ENCODE data around the gene LIG1.
"Not testable (repeated sequence)": the region's sequence is repeated elsewhere in the genome, so short reads cannot be mapped to it uniquely, and the experiment has no call there.

The LIG1 gene

GRCh38 chr19:48122421-48122820 lies 47.7 kb downstream of the LIG1 start:
- no peak for DNase-seq (ENCODE audit: low read depth in 2 of 3, low spot score in 1 of 3)

DNA sequence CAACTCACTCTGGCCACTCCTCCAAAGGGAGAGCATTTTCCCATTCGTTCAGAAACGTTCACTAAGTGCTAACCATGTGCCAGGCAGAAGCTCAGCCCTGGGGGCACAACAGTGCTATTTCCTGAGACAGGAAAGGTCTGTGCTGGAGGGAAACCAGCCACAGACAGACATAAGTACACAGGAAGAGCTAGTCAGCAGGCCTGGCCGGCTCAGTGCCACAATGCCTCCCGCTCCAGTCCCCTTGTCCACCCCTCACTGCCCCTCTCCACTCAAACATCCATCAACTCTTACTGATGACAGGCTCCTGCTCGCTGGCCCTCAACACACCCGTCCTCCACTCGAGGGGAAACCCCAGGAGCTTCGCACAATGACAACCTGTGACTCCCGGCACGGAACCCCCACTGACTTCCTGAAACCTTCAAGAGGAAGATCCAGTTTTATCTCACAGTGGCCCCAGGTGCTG lies 48.2 kb downstream of the LIG1 start:
- DNase-seq (ENCODE audit: low read depth in 2 of 3, low spot score in 1 of 3) = no peak

DNA sequence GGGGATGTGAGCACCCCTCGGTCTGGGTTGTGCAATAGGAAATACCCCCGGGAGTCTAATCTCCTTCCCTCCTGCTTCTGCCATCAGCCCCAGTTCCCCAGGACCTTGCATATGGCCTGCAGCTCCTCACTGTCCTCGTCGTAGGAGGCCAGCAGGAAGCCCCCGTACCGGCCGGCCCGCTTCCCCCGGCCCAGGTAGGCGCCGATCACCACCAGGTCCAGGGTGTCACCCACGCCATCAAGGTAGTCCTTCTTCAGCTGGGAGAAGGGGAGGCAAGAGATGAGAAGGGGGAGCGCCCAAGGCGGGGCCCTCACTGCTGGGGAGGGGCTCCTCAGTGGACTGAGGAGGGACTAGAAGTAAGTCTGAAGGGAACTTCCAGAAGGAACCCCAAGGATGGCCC lies 49.1 kb downstream of the LIG1 start:
- DNase-seq (ENCODE audit: low read depth in 2 of 3, low spot score in 1 of 3) = no peak

- no peak for DNase-seq (ENCODE audit: low read depth in 2 of 3, low spot score in 1 of 3)
Measured at GRCh38 chr19:48120505-48120904, 49.6 kb downstream of the LIG1 start.

DNA sequence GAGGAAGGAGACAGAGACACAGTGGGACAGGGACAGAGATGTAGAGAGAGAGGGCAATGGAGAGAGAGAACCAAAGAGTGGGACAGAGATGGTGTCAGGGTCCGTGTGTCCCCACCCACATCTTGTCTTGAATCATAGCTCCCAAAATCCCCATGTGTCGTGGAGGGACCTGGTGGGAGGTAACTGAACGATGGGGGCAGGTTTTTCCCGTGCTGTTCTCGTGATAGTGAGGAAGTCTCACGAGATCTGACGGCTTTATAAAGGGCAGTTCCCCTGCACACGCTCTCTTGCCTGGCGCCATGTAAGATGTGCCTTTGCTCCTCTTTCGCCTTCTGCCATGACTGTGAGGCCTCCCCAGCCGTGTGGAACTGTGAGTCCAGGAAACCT lies 52.0 kb downstream of the LIG1 start:
- no peak for DNase-seq (ENCODE audit: low read depth in 2 of 3, low spot score in 1 of 3)

DNA sequence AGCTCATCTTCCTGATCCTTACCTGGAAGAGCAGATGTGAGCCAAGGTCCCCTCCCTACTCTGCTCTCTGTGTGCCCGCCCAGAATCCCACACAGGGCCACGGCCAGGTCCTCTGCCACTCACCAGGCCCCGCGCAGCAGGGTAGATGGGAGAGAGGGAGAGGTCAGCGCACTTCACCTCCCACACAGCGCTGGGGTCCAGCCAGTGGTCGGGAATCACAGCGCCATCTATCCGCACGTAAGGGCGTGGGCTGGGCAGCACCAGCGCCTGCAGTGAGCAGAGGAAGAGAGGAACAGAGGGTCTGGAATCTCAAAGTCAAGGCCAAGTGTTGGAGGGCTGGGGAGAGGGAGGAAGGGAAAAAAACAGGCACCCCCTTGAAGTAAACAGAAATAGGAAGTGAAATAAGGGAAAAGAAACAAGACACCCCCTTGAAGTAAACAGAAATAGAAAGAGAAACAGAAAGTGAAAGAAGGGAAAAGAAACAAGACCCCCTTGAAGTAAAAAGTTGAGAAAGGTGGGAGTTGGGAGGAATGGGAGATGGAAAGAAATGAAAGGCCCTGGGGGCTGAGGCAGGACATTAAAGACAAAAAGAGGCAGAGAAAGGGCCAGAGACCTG lies 52.5 kb downstream of the LIG1 start:
- DNase-seq (ENCODE audit: low read depth in 2 of 3, low spot score in 1 of 3) = no peak

GRCh38 chr19:48113190-48113917 lies 56.8 kb downstream of the LIG1 start:
- no peak for DNase-seq (ENCODE audit: low read depth in 2 of 3, low spot score in 1 of 3)

- DNase-seq (ENCODE audit: low read depth in 2 of 3, low spot score in 1 of 3) = no peak
Measured at GRCh38 chr19:48111280-48111679, 58.9 kb downstream of the LIG1 start.

GRCh38 chr19:48110350-48110966 lies 59.7 kb downstream of the LIG1 start, which contains the start of gene PLA2G4C:
Gene PLA2G4C, minus strand, starts transcription at chr19:48110817. Its CDS starts 4,288 bp downstream, at chr19:48106529.
- DNase-seq (ENCODE audit: low read depth in 2 of 3, low spot score in 1 of 3) = peak; percentile 76 to 83 (median 78)

GRCh38 chr19:48108997-48109782 lies 61.0 kb downstream of the LIG1 start:
- DNase-seq (ENCODE audit: low read depth in 2 of 3, low spot score in 1 of 3) = no peak

- no peak for DNase-seq (ENCODE audit: low read depth in 2 of 3, low spot score in 1 of 3)
Measured at GRCh38 chr19:48103922-48104321, 66.2 kb downstream of the LIG1 start.

- peak in 1 of 3 donors; percentile 34 for DNase-seq (ENCODE audit: low read depth in 2 of 3, low spot score in 1 of 3)
Measured at GRCh38 chr19:48102870-48103751, 67.0 kb downstream of the LIG1 start.

DNA sequence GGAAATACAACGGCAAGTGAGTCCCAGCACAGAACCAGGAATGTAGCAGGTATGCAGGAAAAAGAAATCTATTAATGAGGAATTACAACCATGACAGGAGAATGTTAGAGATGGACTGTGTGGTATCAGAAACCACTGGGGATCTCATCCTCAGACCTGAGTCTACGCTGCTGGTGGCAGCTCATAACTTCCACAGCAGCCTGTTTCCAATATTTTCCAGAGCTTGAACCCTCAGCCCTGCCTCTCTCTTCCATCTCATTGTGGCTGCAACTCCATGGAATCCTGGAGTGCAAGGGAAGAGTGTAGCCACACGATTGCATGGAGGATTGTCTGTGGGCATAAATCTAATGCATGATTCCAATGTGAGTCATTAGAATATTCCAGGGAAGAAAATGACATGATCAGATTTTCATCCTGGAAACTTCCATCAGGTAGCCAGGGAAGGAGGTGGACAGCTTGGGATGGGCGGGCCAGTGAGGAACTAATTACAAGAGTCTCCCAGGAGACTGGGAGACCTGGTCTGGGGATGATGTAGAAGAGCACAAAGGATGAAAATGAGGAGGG lies 74.5 kb downstream of the LIG1 start:
- no peak for DNase-seq (ENCODE audit: low read depth in 2 of 3, low spot score in 1 of 3)

GRCh38 chr19:48094855-48095203 lies 75.3 kb downstream of the LIG1 start:
- no peak for DNase-seq (ENCODE audit: low read depth in 2 of 3, low spot score in 1 of 3)

DNA sequence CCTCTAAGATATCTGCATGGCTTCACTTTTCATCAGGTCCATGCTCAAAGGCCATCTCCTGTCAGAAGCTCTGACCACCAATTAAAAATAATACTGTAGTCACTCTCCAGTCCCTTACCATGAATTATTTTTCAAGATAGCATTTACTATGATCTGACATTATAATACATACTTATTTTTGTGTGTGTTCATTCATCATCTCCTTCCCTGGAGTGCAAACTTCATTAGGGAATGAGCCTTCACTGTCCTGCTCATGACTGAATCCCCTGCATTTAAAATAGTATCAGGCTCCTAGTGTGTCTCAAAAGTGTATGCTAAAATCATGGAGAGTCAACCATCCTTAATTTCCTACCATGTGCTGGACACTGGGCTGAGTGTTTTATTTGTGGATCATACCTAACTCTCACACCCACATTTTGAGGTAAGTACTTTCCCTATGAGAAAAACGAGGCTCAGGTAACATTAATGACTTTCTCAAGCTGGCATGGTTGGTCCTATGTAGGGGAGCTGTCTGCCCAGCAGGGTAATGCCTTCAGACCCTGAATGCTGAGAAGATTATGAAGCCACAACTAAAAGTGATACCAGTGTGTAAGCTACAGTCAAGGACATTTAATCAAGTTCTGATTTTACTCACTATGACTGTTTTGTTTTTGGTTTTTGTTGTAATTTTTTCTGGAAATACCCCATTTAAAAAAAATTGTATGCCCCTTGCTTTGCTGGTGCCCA lies 75.9 kb downstream of the LIG1 start:
- no peak for DNase-seq (ENCODE audit: low read depth in 2 of 3, low spot score in 1 of 3)

- not testable (repeated sequence) for DNase-seq (ENCODE audit: low read depth in 2 of 3, low spot score in 1 of 3)
Measured at GRCh38 chr19:48091111-48091718, 78.9 kb downstream of the LIG1 start.

GRCh38 chr19:48090281-48090802 lies 79.8 kb downstream of the LIG1 start:
- no peak for DNase-seq (ENCODE audit: low read depth in 2 of 3, low spot score in 1 of 3)

GRCh38 chr19:48088991-48089390 lies 81.2 kb downstream of the LIG1 start:
- not testable (repeated sequence) for DNase-seq (ENCODE audit: low read depth in 2 of 3, low spot score in 1 of 3)

Measured in stimulated activated CD4-positive, alpha-beta T cell treated with anti-CD3 and anti-CD28 coated beads, Interleukin-12 subunit alpha, Interleukin-12 subunit beta, amount 100 ng/mL, for 48 hours (primary cell).